H9 (cell line): ENCODE results near the gene ARHGAP10. TPM values are rescaled to one million over a fixed set of nuclear protein-coding genes. Genes with fewer than 3 reads are reported as not detected.
"Not testable (repeated sequence)": the region's sequence is repeated elsewhere in the genome, so short reads cannot be mapped to it uniquely, and the experiment has no call there.

Experiments used
- DNase-seq: peaks from one replicate; pipeline ENCODE4 v3.0.0-alpha.2; 2017
- H2AFZ ChIP-seq: one replicate; pipeline ENCODE4 v1.6.1; 2013; ENCODE audit warnings: mild to moderate bottlenecking, low read length, control low read depth, moderate library complexity
- H2AK5ac ChIP-seq: 2 replicates; pipeline ENCODE4 v1.6.1; 2013; ENCODE audit warnings: low read length, control low read depth, mixed read lengths; ENCODE audit not compliant: insufficient read length
- H2BK120ac ChIP-seq: one replicate; pipeline ENCODE4 v1.6.1; 2013; ENCODE audit warnings: low read depth, mild to moderate bottlenecking, low read length, control low read depth, inconsistent platforms; ENCODE audit not compliant: poor library complexity, severe bottlenecking
- H2BK12ac ChIP-seq: 2 replicates; pipeline ENCODE4 v1.6.1; 2013; ENCODE audit warnings: low read length, control low read depth, mixed read lengths, low read depth; ENCODE audit not compliant: insufficient read length
- H2BK15ac ChIP-seq: 2 replicates; pipeline ENCODE4 v1.6.1; 2013; ENCODE audit warnings: low read depth, low read length, control low read depth
- H2BK20ac ChIP-seq: one replicate; pipeline ENCODE4 v1.6.1; 2013; ENCODE audit warnings: low read depth, mild to moderate bottlenecking, low read length, control low read depth, inconsistent platforms; ENCODE audit not compliant: poor library complexity, severe bottlenecking
- H2BK5ac ChIP-seq: 2 replicates; pipeline ENCODE4 v1.6.1; 2013; ENCODE audit warnings: low read length, control low read depth, mixed read lengths; ENCODE audit not compliant: insufficient read length
- H3K14ac ChIP-seq: 2 replicates; pipeline ENCODE4 v1.6.1; 2013; ENCODE audit warnings: low read length, control low read depth; ENCODE audit not compliant: insufficient read depth
- H3K18ac ChIP-seq: 2 replicates; pipeline ENCODE4 v1.6.1; 2013; ENCODE audit warnings: low read depth, mild to moderate bottlenecking, mixed read lengths, low read length, control low read depth; ENCODE audit not compliant: insufficient read length
- H3K23ac ChIP-seq: 2 replicates; pipeline ENCODE4 v1.6.1; 2013; ENCODE audit warnings: low read length, control low read depth, mixed read lengths, low read depth; ENCODE audit not compliant: insufficient read length
- H3K23me2 ChIP-seq: 2 replicates; pipeline ENCODE4 v1.6.1; 2013; ENCODE audit warnings: low read depth, mild to moderate bottlenecking, mixed read lengths, low read length, control low read depth; ENCODE audit not compliant: insufficient read length, poor library complexity, severe bottlenecking
- H3K27ac ChIP-seq: 2 replicates; pipeline ENCODE4 v1.5.1; 2013; ENCODE audit warnings: low read length, control low read depth, mixed read lengths, low read depth; ENCODE audit not compliant: insufficient read length
- H3K27me3 ChIP-seq: 2 replicates; pipeline ENCODE4 v1.6.1; 2013; ENCODE audit warnings: low read length, control low read depth, inconsistent platforms; ENCODE audit not compliant: insufficient read depth
- H3K4ac ChIP-seq: 2 replicates; pipeline ENCODE4 v1.6.1; 2013; ENCODE audit warnings: low read depth, mild to moderate bottlenecking, control low read depth, inconsistent platforms, low read length, moderate library complexity
- H3K4me1 ChIP-seq: 2 replicates; pipeline ENCODE4 v1.6.1; 2013; ENCODE audit warnings: low read length, control low read depth, inconsistent platforms; ENCODE audit not compliant: insufficient read depth
- H3K4me2 ChIP-seq: 2 replicates; pipeline ENCODE4 v1.6.1; 2013; ENCODE audit warnings: low read length, control low read depth, mixed read lengths; ENCODE audit not compliant: insufficient read length, insufficient read depth
- H3K56ac ChIP-seq: 2 replicates; pipeline ENCODE4 v1.6.1; 2013; ENCODE audit warnings: low read depth, mild to moderate bottlenecking, mixed read lengths, low read length, control low read depth; ENCODE audit not compliant: insufficient read length
- H3K79me1 ChIP-seq: 2 replicates; pipeline ENCODE4 v1.6.1; 2013; ENCODE audit warnings: low read depth, mild to moderate bottlenecking, moderate library complexity, low read length, control low read depth, inconsistent platforms; ENCODE audit not compliant: insufficient read depth, poor library complexity, severe bottlenecking
- H3K79me2 ChIP-seq: 2 replicates; pipeline ENCODE4 v1.6.1; 2013; ENCODE audit warnings: low read length, control low read depth, inconsistent platforms; ENCODE audit not compliant: insufficient read depth
- H3K9ac ChIP-seq: 2 replicates; pipeline ENCODE4 v1.6.1; 2013; ENCODE audit warnings: low read length, control low read depth, mixed read lengths; ENCODE audit not compliant: insufficient read length; ENCODE audit errors: extremely low read depth
- H3K9me3 ChIP-seq: one replicate; pipeline ENCODE4 v1.6.1; 2013; ENCODE audit warnings: low read depth, low read length, inconsistent platforms; ENCODE audit not compliant: control insufficient read depth
- H3T11ph ChIP-seq: one replicate; pipeline ENCODE4 v1.6.1; 2013; ENCODE audit warnings: mild to moderate bottlenecking, low read length, control low read depth, inconsistent platforms
- H4K20me1 ChIP-seq: one replicate; pipeline ENCODE4 v1.6.1; 2013; ENCODE audit not compliant: control insufficient read depth, insufficient read length, insufficient read depth
- H4K5ac ChIP-seq: 2 replicates; pipeline ENCODE4 v1.6.1; 2013; ENCODE audit warnings: low read depth, mild to moderate bottlenecking, mixed read lengths, low read length, control low read depth; ENCODE audit not compliant: insufficient read length
- H4K8ac ChIP-seq: replicated peaks from 2 replicates; pipeline ENCODE4 v1.6.1; 2013; ENCODE audit warnings: low read length, control low read depth, mixed read lengths, low read depth; ENCODE audit not compliant: insufficient read length
- H4K91ac ChIP-seq: 2 replicates; pipeline ENCODE4 v1.6.1; 2013; ENCODE audit warnings: low read depth, mild to moderate bottlenecking, moderate library complexity, mixed read lengths, low read length, control low read depth; ENCODE audit not compliant: insufficient read length
- H3K27ac Mint-ChIP-seq, 3 experiments: 2 replicates in 2 of 3; 3 replicates in 1 of 3; pipeline ENCODE4 v1.8.0; 2020 to 2021; ENCODE audit warnings: mixed read lengths in 3 of 3, mild to moderate bottlenecking in 1 of 3, moderate library complexity in 1 of 3
- H3K27me3 Mint-ChIP-seq: 2 replicates; pipeline ENCODE4 v1.8.0; 2021; ENCODE audit warnings: low read depth, mild to moderate bottlenecking, moderate library complexity, mixed read lengths
- H3K36me3 Mint-ChIP-seq, 3 experiments: 2 replicates in 2 of 3; 3 replicates in 1 of 3; pipeline ENCODE4 v1.8.0; 2020 to 2021; ENCODE audit warnings: low read depth in 3 of 3, mixed read lengths in 3 of 3; ENCODE audit not compliant: insufficient read depth in 1 of 3
- H3K4me1 Mint-ChIP-seq, 2 experiments: 2 replicates each; pipeline ENCODE4 v1.8.0; 2020; ENCODE audit warnings: mixed read lengths in 2 of 2
- H3K4me3 Mint-ChIP-seq, 2 experiments: 2 replicates in 1 of 2; 3 replicates in 1 of 2; pipeline ENCODE4 v1.8.0; 2020 to 2021; ENCODE audit warnings: mild to moderate bottlenecking in 2 of 2, mixed read lengths in 2 of 2, moderate library complexity in 1 of 2
- H3K9me3 Mint-ChIP-seq, 2 experiments: 2 replicates in 1 of 2; 3 replicates in 1 of 2; pipeline ENCODE4 v1.8.0; 2020; ENCODE audit warnings: mild to moderate bottlenecking in 2 of 2, mixed read lengths in 2 of 2, moderate library complexity in 1 of 2
- CTCF ChIP-seq: fragments of 200-600 bp; sonication (generic); conservative IDR thresholded peaks from 3 replicates; pipeline ENCODE4 v1.8.0; 2021; ENCODE audit warnings: antibody characterized with exemption, mild to moderate bottlenecking
- WGBS: extraction: QIAGEN DNeasy Blood & Tissue Kit; methylation state at CpG from one replicate; pipeline ENCODE4 v1.1.7; 2013; ENCODE audit warnings: missing lambda C conversion rate, low lambda C conversion rate, mixed read lengths; ENCODE audit not compliant: insufficient read length; ENCODE audit errors: extremely low coverage; 5-methylcytosine and 5-hydroxymethylcytosine counted together
- total RNA-seq: library from RNA; stranded (reverse); gene quantifications from 2 replicates; pipeline ENCODE4 v1.2.1, GENCODE V29; 2021

Gene ARHGAP10
- total RNA-seq, 1 experiment from 2014 or later = 7.8 TPM

- H3K27me3 Mint-ChIP-seq = no peaks in the 10 kb centered on the region
- Histone ChIP-seq H3K9me3 (no peaks in the 10 kb centered on the region), H3T11ph (no peak overlapping the region), H2BK5ac (no peak overlapping the region), H3K18ac (no peak overlapping the region), H2BK20ac (no peak overlapping the region), H2BK12ac (no peak overlapping the region), H3K27me3 (no peaks in the 10 kb centered on the region), H3K4me1 (no peaks in the 10 kb centered on the region), H3K56ac (no peak overlapping the region), H2AK5ac (no peak overlapping the region), H2AFZ (no peak overlapping the region), H4K8ac (no peak overlapping the region), H3K4ac (no peak overlapping the region), H3K23ac (no peak overlapping the region), H3K79me2 (no peaks in the 10 kb centered on the region), H3K4me2 (no peak overlapping the region), H3K23me2 (no peaks in the 10 kb centered on the region), H3K14ac (no peak overlapping the region), H4K91ac (no peak overlapping the region), H2BK120ac (no peak overlapping the region), H3K27ac (no peak overlapping the region), H3K9ac (no peak overlapping the region), H4K20me1 (no peaks in the 10 kb centered on the region), H3K79me1 (no peaks in the 10 kb centered on the region), H4K5ac (no peak overlapping the region), H2BK15ac (no peak overlapping the region)
- DNase-seq = no peak
- H3K9me3 Mint-ChIP-seq = no peaks in the 10 kb centered on the region
- H3K27ac Mint-ChIP-seq = no peak overlapping the region
- no CpG with 5 or more reads among the region's 5 CpGs for WGBS
- H3K4me1 Mint-ChIP-seq = peaks cover 9 to 13% of the 10 kb centered on the region in 2 experiments
- no peak overlapping the region for H3K4me3 Mint-ChIP-seq
- no peak for TF ChIP-seq CTCF
- no peaks in the 10 kb centered on the region for H3K36me3 Mint-ChIP-seq
These were observed 63.0 kb downstream of the ARHGAP10 start for GRCh38 chr4:147794787-147795413.

- H3K14ac ChIP-seq = not testable (repeated sequence)
These were observed 67.2 kb downstream of the ARHGAP10 start for GRCh38 chr4:147799057-147799456.

More at GRCh38 chr4:147799057-147799456, 67.2 kb downstream of the ARHGAP10 start:
- not testable (repeated sequence) for H3K4me1 ChIP-seq, H2AFZ ChIP-seq, H4K91ac ChIP-seq, H3K27ac ChIP-seq, H3K56ac ChIP-seq, H3T11ph ChIP-seq, H3K4ac ChIP-seq, DNase-seq, H4K20me1 ChIP-seq, H3K23ac ChIP-seq, H2BK15ac ChIP-seq, H2BK12ac ChIP-seq, H3K9me3 Mint-ChIP-seq, H2BK120ac ChIP-seq, H4K5ac ChIP-seq, H3K9me3 ChIP-seq, H2BK20ac ChIP-seq, H3K79me2 ChIP-seq, H4K8ac ChIP-seq, H2BK5ac ChIP-seq, H3K36me3 Mint-ChIP-seq, H3K27me3 ChIP-seq, H3K79me1 ChIP-seq, H3K27me3 Mint-ChIP-seq, H3K4me2 ChIP-seq, H3K9ac ChIP-seq, H3K4me3 Mint-ChIP-seq, H3K23me2 ChIP-seq, H3K18ac ChIP-seq, H2AK5ac ChIP-seq, H3K27ac Mint-ChIP-seq
- WGBS = no CpG with 5 or more reads among the region's 4 CpGs
- peaks cover 7 to 11% of the 10 kb centered on the region in 2 experiments for H3K4me1 Mint-ChIP-seq
